ENCODE data around the gene SOAT1.

- TF ChIP-seq CTCF (IDR thresholded peaks at IDR 0.05) (no peak), POLR2A (IDR thresholded peaks at IDR 0.05) (no peak)
Observed at GRCh38 chr1:179310291-179310690, 16.7 kb downstream of the SOAT1 start.

Measured in esophagus squamous epithelium (tissue), 4 donors.